GM04504 (cell line): Measurements from ENCODE around the gene CCDC92.
"Not testable (repeated sequence)": the region's sequence is repeated elsewhere in the genome, so short reads cannot be mapped to it uniquely, and the experiment has no call there.

Experiments
- DNase-seq: peaks from one replicate; pipeline ENCODE4 v3.0.0-alpha.2; 2012; ENCODE audit warnings: low read depth

CCDC92 gene

GRCh38 chr12:123936471-123936870 lies 36.2 kb downstream of the CCDC92 start:
- DNase-seq, result no peak

- no peak for DNase-seq
These were observed 36.7 kb downstream of the CCDC92 start for GRCh38 chr12:123935956-123936355.

- peak; percentile 24 for DNase-seq
These were observed 37.8 kb downstream of the CCDC92 start for GRCh38 chr12:123934829-123935228.

- DNase-seq, result no peak
These were observed 38.5 kb downstream of the CCDC92 start for GRCh38 chr12:123934016-123934620.

GRCh38 chr12:123933214-123933613 lies 39.4 kb downstream of the CCDC92 start:
- DNase-seq, result no peak

GRCh38 chr12:123931686-123932321 lies 40.8 kb downstream of the CCDC92 start:
- DNase-seq, result no peak

GRCh38 chr12:123929946-123930583 lies 42.6 kb downstream of the CCDC92 start:
- DNase-seq, result no peak

- DNase-seq, result no peak
These were observed 43.7 kb downstream of the CCDC92 start for GRCh38 chr12:123928897-123929296.

GRCh38 chr12:123928274-123928865 lies 44.3 kb downstream of the CCDC92 start:
- no peak for DNase-seq

- no peak for DNase-seq
These were observed 48.1 kb downstream of the CCDC92 start for GRCh38 chr12:123924539-123924938.

GRCh38 chr12:123923927-123924326 lies 48.7 kb downstream of the CCDC92 start:
- DNase-seq, result no peak

- no peak for DNase-seq
These were observed 49.6 kb downstream of the CCDC92 start for GRCh38 chr12:123923038-123923437.

GRCh38 chr12:123919980-123920360 lies 52.7 kb downstream of the CCDC92 start:
- no peak for DNase-seq

GRCh38 chr12:123917337-123917850 lies 55.2 kb downstream of the CCDC92 start:
- no peak for DNase-seq

- no peak for DNase-seq
These were observed 55.9 kb downstream of the CCDC92 start for GRCh38 chr12:123916729-123917128.

GRCh38 chr12:123914726-123915333 lies 57.8 kb downstream of the CCDC92 start:
- DNase-seq, result no peak

- DNase-seq, result no peak
These were observed 59.9 kb downstream of the CCDC92 start for GRCh38 chr12:123912415-123913380.

GRCh38 chr12:123911672-123912409 lies 60.8 kb downstream of the CCDC92 start:
- not testable (repeated sequence) for DNase-seq

GRCh38 chr12:123910761-123911193 lies 61.9 kb downstream of the CCDC92 start:
- DNase-seq, result no peak

GRCh38 chr12:123910057-123910456 lies 62.6 kb downstream of the CCDC92 start:
- no peak for DNase-seq
